ENCODE data around the gene ZMYND19. TPM values are rescaled to one million over a fixed set of nuclear protein-coding genes. Genes with fewer than 3 reads are reported as not detected.
"Not testable (repeated sequence)": the region's sequence is repeated elsewhere in the genome, so short reads cannot be mapped to it uniquely, and the experiment has no call there.

Gene ZMYND19
- total RNA-seq, 1 experiment from 2014 or later: 37.0 TPM

GRCh38 chr9:137540536-137540935 lies 49.8 kb downstream of the ZMYND19 start:
- intact Hi-C loops (cut with micrococcal nuclease; ENCODE audit: unreplicated experiment): no loop called here
- TF ChIP-seq REST (IDR thresholded peaks at IDR 0.05; ENCODE audit: insufficient read depth in 1 of 2, low read depth in 2 of 2, low read length in 1 of 2) (no peak), SIN3A (IDR thresholded peaks at IDR 0.05; ENCODE audit: borderline replicate concordance, insufficient read depth, low read depth, low read length) (no peak), TCF7L2 (IDR thresholded peaks at IDR 0.05; ENCODE audit: low read depth, low read length) (no peak), POLR2AphosphoS5 (IDR thresholded peaks at IDR 0.05; ENCODE audit: low read depth, low read length) (no peak), CTCF (IDR thresholded peaks at IDR 0.05) (no peak)
- Histone ChIP-seq H3K27me3 (ENCODE audit: control insufficient read depth, insufficient read depth, low read length) (no peaks in the 10 kb centered on the region), H3K36me3 (ENCODE audit: control insufficient read depth, insufficient read depth, low read length) (no peaks in the 10 kb centered on the region), H3K4me3 (ENCODE audit: low read depth in 2 of 2, low read length in 2 of 2) (no peak overlapping the region), H3K9me3 (ENCODE audit: control insufficient read depth, insufficient read depth, low read depth, low read length) (no peaks in the 10 kb centered on the region), H3K27ac (ENCODE audit: low read length) (no peak overlapping the region), H3K4me1 (ENCODE audit: control insufficient read depth, insufficient read depth, low read length) (no peaks in the 10 kb centered on the region)
- in situ Hi-C loops (cut with HindIII; ENCODE audit: low pct_unique_long_range_greater_than_20kb, low sequenced_read_pairs): no loop called here
- BruUV-seq (replicated peaks): no TSS peak
- ChIA-PET POLR2A (no interaction called here), CTCF (no interaction called here)
- DNase-seq (ENCODE audit: low read depth, low spot score): no peak
- peak; percentile 30; the same call in 1 of the 2 replicates for ATAC-seq

GRCh38 chr9:137538058-137538457 lies 52.3 kb downstream of the ZMYND19 start:
- no peak for ATAC-seq

GRCh38 chr9:137536594-137537131 lies 53.6 kb downstream of the ZMYND19 start:
- CTCF ChIA-PET: interaction anchor here (0.6 kb wide), 1 partner anchor 95 kb away, joined by 6 read pairs; no protein-coding TSS in a partner anchor
- BruUV-seq (replicated peaks); H3K36me3 ChIP-seq (ENCODE audit: control insufficient read depth, insufficient read depth, low read length); H3K4me3 ChIP-seq (ENCODE audit: low read depth in 2 of 2, low read length in 2 of 2); ATAC-seq; H3K27me3 ChIP-seq (ENCODE audit: control insufficient read depth, insufficient read depth, low read length); H3K9me3 ChIP-seq (ENCODE audit: control insufficient read depth, insufficient read depth, low read depth, low read length); intact Hi-C loops (cut with micrococcal nuclease; ENCODE audit: unreplicated experiment); DNase-seq (ENCODE audit: low read depth, low spot score); POLR2A ChIA-PET; H3K4me1 ChIP-seq (ENCODE audit: control insufficient read depth, insufficient read depth, low read length); in situ Hi-C loops (cut with HindIII; ENCODE audit: low pct_unique_long_range_greater_than_20kb, low sequenced_read_pairs); H3K27ac ChIP-seq (ENCODE audit: low read length): not testable (repeated sequence)

More at GRCh38 chr9:137538058-137538457, 52.3 kb downstream of the ZMYND19 start:
- peaks cover 7% of the 10 kb centered on the region; the same call in 1 of the 2 replicates for H3K4me1 ChIP-seq (ENCODE audit: control insufficient read depth, insufficient read depth, low read length)
- intact Hi-C loops (cut with micrococcal nuclease; ENCODE audit: unreplicated experiment): no loop called here
- DNase-seq (ENCODE audit: low read depth, low spot score): no peak
- no peak for TF ChIP-seq POLR2AphosphoS5 (IDR thresholded peaks at IDR 0.05; ENCODE audit: low read depth, low read length)
- no peak for TF ChIP-seq REST (IDR thresholded peaks at IDR 0.05; ENCODE audit: insufficient read depth in 1 of 2, low read depth in 2 of 2, low read length in 1 of 2)
- H3K9me3 ChIP-seq (ENCODE audit: control insufficient read depth, insufficient read depth, low read depth, low read length): no peaks in the 10 kb centered on the region
- BruUV-seq (replicated peaks): no TSS peak
- H3K27ac ChIP-seq (ENCODE audit: low read length): no peak overlapping the region
- H3K27me3 ChIP-seq (ENCODE audit: control insufficient read depth, insufficient read depth, low read length): no peaks in the 10 kb centered on the region
- H3K4me3 ChIP-seq (ENCODE audit: low read depth in 2 of 2, low read length in 2 of 2): no peak overlapping the region
- POLR2A ChIA-PET: no interaction called here
- in situ Hi-C loops (cut with HindIII; ENCODE audit: low pct_unique_long_range_greater_than_20kb, low sequenced_read_pairs): no loop called here
- no peaks in the 10 kb centered on the region for H3K36me3 ChIP-seq (ENCODE audit: control insufficient read depth, insufficient read depth, low read length)
- CTCF ChIA-PET: no interaction called here
